Measurements from ENCODE around the gene PHKB.

The PHKB gene

GRCh38 chr16:47578573-47578972, 117.4 kb downstream of the PHKB start:
- Histone ChIP-seq H3K9me3 (ENCODE audit: control insufficient read depth, insufficient read depth, low read length) (peaks cover 7% of the 10 kb centered on the region; the same call in 1 of the 2 replicates), H4K20me1 (ENCODE audit: control insufficient read depth, insufficient read depth, low read depth, low read length) (no peaks in the 10 kb centered on the region), H3F3A (ENCODE audit: control insufficient read depth, insufficient read depth) (no peaks in the 10 kb centered on the region), H3K9me2 (replicated peaks; ENCODE audit: control insufficient read depth, low read length) (no peaks in the 10 kb centered on the region), H3K4me3 (ENCODE audit: low read length) (no peak overlapping the region), H3K4me1 (ENCODE audit: control insufficient read depth, low read length) (peaks cover 14% of the 10 kb centered on the region), H3K79me2 (ENCODE audit: control insufficient read depth, low read length) (no peaks in the 10 kb centered on the region), H3K36me3 (ENCODE audit: control insufficient read depth, low read length) (peaks cover 13% of the 10 kb centered on the region), H3K27me3 (ENCODE audit: control insufficient read depth, low read length) (no peaks in the 10 kb centered on the region), H3K4me2 (ENCODE audit: low read length) (no peak overlapping the region), H3K27ac (ENCODE audit: low read depth, low read length) (no peak overlapping the region)
- TF ChIP-seq EZH2phosphoT487 (IDR thresholded peaks at IDR 0.05; ENCODE audit: borderline replicate concordance, low read length) (no peak), CTCF (IDR thresholded peaks at IDR 0.05; ENCODE audit: low read depth, low read length, poor library complexity, severe bottlenecking) (no peak)

- Histone ChIP-seq H3K4me1 (ENCODE audit: control insufficient read depth, low read length) (no peaks in the 10 kb centered on the region), H3K4me2 (ENCODE audit: low read length) (no peak overlapping the region), H3K4me3 (ENCODE audit: low read length) (no peak overlapping the region), H3K9me2 (replicated peaks; ENCODE audit: control insufficient read depth, low read length) (no peaks in the 10 kb centered on the region), H4K20me1 (ENCODE audit: control insufficient read depth, insufficient read depth, low read depth, low read length) (no peaks in the 10 kb centered on the region), H3K79me2 (ENCODE audit: control insufficient read depth, low read length) (no peaks in the 10 kb centered on the region), H3K27me3 (ENCODE audit: control insufficient read depth, low read length) (no peaks in the 10 kb centered on the region), H3K36me3 (ENCODE audit: control insufficient read depth, low read length) (0 out of 2 replicates have a peak, but pooled peaks cover 5% of the 10 kb centered on the region), H3F3A (ENCODE audit: control insufficient read depth, insufficient read depth) (no peaks in the 10 kb centered on the region), H3K9me3 (ENCODE audit: control insufficient read depth, insufficient read depth, low read length) (no peaks in the 10 kb centered on the region), H3K27ac (ENCODE audit: low read depth, low read length) (no peak overlapping the region)
- no peak for TF ChIP-seq EZH2phosphoT487 (IDR thresholded peaks at IDR 0.05; ENCODE audit: borderline replicate concordance, low read length)
- no peak for TF ChIP-seq CTCF (IDR thresholded peaks at IDR 0.05; ENCODE audit: low read depth, low read length, poor library complexity, severe bottlenecking)
Measured at GRCh38 chr16:47581114-47581513, 120.0 kb downstream of the PHKB start.

- Histone ChIP-seq H3K36me3 (ENCODE audit: control insufficient read depth, low read length) (peaks cover 5% of the 10 kb centered on the region; the same call in 1 of the 2 replicates), H3K9me2 (replicated peaks; ENCODE audit: control insufficient read depth, low read length) (no peaks in the 10 kb centered on the region), H3K27ac (ENCODE audit: low read depth, low read length) (no peak overlapping the region), H3K27me3 (ENCODE audit: control insufficient read depth, low read length) (no peaks in the 10 kb centered on the region), H3K4me2 (ENCODE audit: low read length) (no peak overlapping the region), H3F3A (ENCODE audit: control insufficient read depth, insufficient read depth) (no peaks in the 10 kb centered on the region; the same call in 1 of the 2 replicates), H3K9me3 (ENCODE audit: control insufficient read depth, insufficient read depth, low read length) (no peaks in the 10 kb centered on the region), H3K79me2 (ENCODE audit: control insufficient read depth, low read length) (no peaks in the 10 kb centered on the region), H4K20me1 (ENCODE audit: control insufficient read depth, insufficient read depth, low read depth, low read length) (no peaks in the 10 kb centered on the region), H3K4me1 (ENCODE audit: control insufficient read depth, low read length) (no peaks in the 10 kb centered on the region), H3K4me3 (ENCODE audit: low read length) (no peak overlapping the region)
- no peak for TF ChIP-seq CTCF (IDR thresholded peaks at IDR 0.05; ENCODE audit: low read depth, low read length, poor library complexity, severe bottlenecking)
- TF ChIP-seq EZH2phosphoT487 (IDR thresholded peaks at IDR 0.05; ENCODE audit: borderline replicate concordance, low read length), result no peak
Measured at GRCh38 chr16:47584464-47585225, 123.5 kb downstream of the PHKB start.

Data from DOHH2 (cell line).